ENCODE measurements around the gene NKPD1. TPM values are rescaled to one million over a fixed set of nuclear protein-coding genes. Genes with fewer than 3 reads are reported as not detected.

Gene NKPD1
- total and polyA plus RNA-seq, 8 donors = 0.08 to 0.24 (median 0.17) TPM; not detected in 2

DNA sequence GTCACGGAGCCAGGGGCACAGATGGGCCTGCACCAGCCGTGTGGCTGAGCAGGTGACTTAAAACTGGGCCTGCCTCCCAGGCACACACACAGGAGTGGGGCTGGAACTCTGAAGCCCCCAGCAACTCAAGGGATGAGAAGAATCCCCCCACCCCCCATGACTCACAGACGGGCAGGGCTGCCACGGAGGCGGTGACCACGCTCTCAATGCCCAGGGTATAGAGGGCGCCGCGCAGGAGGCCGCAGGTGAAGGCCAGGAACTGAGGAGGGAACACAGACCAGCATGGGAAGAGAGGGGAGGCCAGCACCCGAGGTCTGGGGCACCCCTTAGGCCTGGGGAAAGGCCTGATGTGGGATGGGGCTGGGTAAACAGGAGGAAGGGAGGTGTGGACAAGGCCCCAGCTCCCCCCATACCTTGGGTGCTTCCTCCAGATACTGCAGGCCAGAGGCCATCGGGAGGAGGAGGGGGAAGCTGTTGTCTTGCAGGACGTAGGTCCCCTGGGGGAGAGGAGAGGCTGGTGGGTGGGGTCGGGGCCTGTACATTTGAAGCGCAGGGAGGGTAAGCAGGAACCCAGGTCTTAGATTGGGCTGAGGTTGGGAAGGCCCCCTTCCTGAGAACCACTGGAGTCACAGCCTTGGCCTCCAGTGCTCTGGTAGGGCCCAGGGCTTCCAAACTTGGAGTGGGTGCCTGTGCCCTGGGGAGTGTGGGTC, 3.1 kb upstream of the NKPD1 start:
- intact Hi-C loops (cut with DNase I) = no loop called here
- H3K4me3 ChIP-seq = no peak overlapping the region
- TF ChIP-seq, protein P1, sequence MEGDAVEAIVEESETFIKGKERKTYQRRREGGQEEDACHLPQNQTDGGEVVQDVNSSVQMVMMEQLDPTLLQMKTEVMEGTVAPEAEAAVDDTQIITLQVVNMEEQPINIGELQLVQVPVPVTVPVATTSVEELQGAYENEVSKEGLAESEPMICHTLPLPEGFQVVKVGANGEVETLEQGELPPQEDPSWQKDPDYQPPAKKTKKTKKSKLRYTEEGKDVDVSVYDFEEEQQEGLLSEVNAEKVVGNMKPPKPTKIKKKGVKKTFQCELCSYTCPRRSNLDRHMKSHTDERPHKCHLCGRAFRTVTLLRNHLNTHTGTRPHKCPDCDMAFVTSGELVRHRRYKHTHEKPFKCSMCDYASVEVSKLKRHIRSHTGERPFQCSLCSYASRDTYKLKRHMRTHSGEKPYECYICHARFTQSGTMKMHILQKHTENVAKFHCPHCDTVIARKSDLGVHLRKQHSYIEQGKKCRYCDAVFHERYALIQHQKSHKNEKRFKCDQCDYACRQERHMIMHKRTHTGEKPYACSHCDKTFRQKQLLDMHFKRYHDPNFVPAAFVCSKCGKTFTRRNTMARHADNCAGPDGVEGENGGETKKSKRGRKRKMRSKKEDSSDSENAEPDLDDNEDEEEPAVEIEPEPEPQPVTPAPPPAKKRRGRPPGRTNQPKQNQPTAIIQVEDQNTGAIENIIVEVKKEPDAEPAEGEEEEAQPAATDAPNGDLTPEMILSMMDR (IDR thresholded peaks at IDR 0.05) = no peak
- H3K27me3 ChIP-seq = peaks cover 0 to 35% of the 10 kb centered on the region in 2 donors
- no peak for DNase-seq
- ATAC-seq = no peak
- H3K9me3 ChIP-seq = no peaks in the 10 kb centered on the region
- peaks cover 0 to 18% of the 10 kb centered on the region in 2 donors for H3K4me1 ChIP-seq
- no peak overlapping the region for H3K27ac ChIP-seq
- no peaks in the 10 kb centered on the region for H3K36me3 ChIP-seq

GRCh38 chr19:45163156-45163555, 2.4 kb upstream of the NKPD1 start:
- intact Hi-C loops (cut with DNase I) = no loop called here
- TF ChIP-seq, protein P1 (IDR thresholded peaks at IDR 0.05) = no peak

DNA sequence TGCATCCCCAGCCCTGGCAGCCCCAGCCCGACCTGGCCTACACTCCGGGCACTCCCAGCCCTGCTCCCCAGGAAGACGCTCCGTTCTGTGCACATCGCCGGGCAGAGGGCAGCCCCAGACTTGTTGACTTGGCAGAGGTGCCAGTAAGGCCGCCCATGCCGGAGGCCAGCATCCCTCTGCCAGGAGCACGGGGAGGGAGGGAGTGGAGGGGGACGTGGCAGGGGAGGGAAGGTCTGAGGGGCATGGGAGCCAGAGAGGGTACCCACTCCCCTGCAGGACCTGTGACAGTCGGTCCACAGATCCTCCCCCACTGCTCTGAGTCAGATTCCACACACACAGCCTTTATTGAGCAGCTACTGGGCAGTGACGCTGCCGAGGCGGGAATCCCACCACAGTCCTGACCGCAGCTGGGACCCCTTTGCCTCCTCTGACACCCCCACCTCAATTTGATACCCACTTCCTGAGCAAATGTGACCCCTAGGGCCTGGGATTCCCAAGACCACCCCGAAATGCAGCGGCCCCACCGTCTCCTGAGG, 1.9 kb upstream of the NKPD1 start:
- no peak for DNase-seq
- Histone ChIP-seq H3K4me3 (no peak overlapping the region), H3K36me3 (no peaks in the 10 kb centered on the region), H3K9me3 (no peaks in the 10 kb centered on the region), H3K27me3 (peaks cover 0 to 47% of the 10 kb centered on the region in 2 donors), H3K27ac (no peak overlapping the region), H3K4me1 (peaks cover 0 to 18% of the 10 kb centered on the region in 2 donors)
- ATAC-seq = no peak
- intact Hi-C loops (cut with DNase I) = no loop called here
- TF ChIP-seq, protein P1 (IDR thresholded peaks at IDR 0.05) = no peak

More at GRCh38 chr19:45163156-45163555, 2.4 kb upstream of the NKPD1 start:
- DNase-seq (peak in 1 of 4 donors; percentile 69), ATAC-seq (no peak)
- no peaks in the 10 kb centered on the region for H3K9me3 ChIP-seq
- peaks cover 0 to 43% of the 10 kb centered on the region in 2 donors for H3K27me3 ChIP-seq
- peaks cover 0 to 18% of the 10 kb centered on the region in 2 donors for H3K4me1 ChIP-seq
- H3K36me3 ChIP-seq = no peaks in the 10 kb centered on the region
- H3K4me3 ChIP-seq = no peak overlapping the region
- no peak overlapping the region for H3K27ac ChIP-seq

- Histone ChIP-seq H3K9me3 (no peaks in the 10 kb centered on the region), H3K27me3 (peaks cover 0 to 54% of the 10 kb centered on the region in 2 donors), H3K4me1 (peaks cover 0 to 16% of the 10 kb centered on the region in 2 donors), H3K36me3 (no peaks in the 10 kb centered on the region), H3K4me3 (no peak overlapping the region), H3K27ac (no peak overlapping the region)
- TF ChIP-seq, protein P1 (IDR thresholded peaks at IDR 0.05) = peak; percentile 26 to 33
- intact Hi-C loops (cut with DNase I) = no loop called here
- DNase-seq (no peak), ATAC-seq (peak; percentile 12)
Observed at GRCh38 chr19:45161738-45162607, 1.2 kb upstream of the NKPD1 start.

DNA sequence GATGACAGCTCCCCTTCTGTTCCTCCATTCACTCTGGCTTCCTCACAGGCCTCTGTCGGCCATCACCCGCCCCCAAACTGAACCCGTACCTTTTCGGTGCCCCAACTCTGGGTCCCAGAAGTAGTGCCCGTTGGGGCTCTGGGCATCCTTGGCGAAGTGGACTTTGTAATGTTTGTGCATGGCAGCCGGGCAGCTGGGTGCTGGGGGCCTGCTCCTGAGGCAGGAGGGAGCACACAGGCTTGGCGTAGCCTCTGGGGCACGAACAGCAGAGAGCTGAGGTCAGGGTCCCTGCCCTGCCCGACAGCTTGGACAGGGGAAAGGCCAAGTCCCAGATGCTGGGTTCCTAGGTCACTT, 834 bp downstream of the NKPD1 start:
- intact Hi-C loops (cut with DNase I) = no loop called here
- Histone ChIP-seq H3K4me1 (peaks cover 0 to 10% of the 10 kb centered on the region in 2 donors), H3K27ac (no peak overlapping the region), H3K36me3 (no peaks in the 10 kb centered on the region), H3K4me3 (no peak overlapping the region), H3K9me3 (no peaks in the 10 kb centered on the region), H3K27me3 (peaks cover 0 to 75% of the 10 kb centered on the region in 2 donors)
- TF ChIP-seq, protein P1 (IDR thresholded peaks at IDR 0.05) = no peak
- no peak for ATAC-seq
- DNase-seq = no peak

Data from left lung (tissue), 10 donors.